Stimulated activated CD8-positive, alpha-beta memory T cell treated with anti-CD3 and anti-CD28 coated beads, Interleukin-7, amount 100 ng/mL, for 24 hours (primary cell): ENCODE results near the gene BTRC.
"Not testable (repeated sequence)": the region's sequence is repeated elsewhere in the genome, so short reads cannot be mapped to it uniquely, and the experiment has no call there.

Experiments
- DNase-seq: peaks from one replicate; pipeline ENCODE4 v3.0.0-alpha.2; 2020; ENCODE audit warnings: low read depth

Gene BTRC

GRCh38 chr10:101386659-101387259 lies 32.8 kb downstream of the BTRC start:
- DNase-seq: no peak

- no peak for DNase-seq
These were observed 34.8 kb downstream of the BTRC start for GRCh38 chr10:101388676-101389276.

GRCh38 chr10:101389532-101389931 lies 35.6 kb downstream of the BTRC start:
- not testable (repeated sequence) for DNase-seq

- no peak for DNase-seq
These were observed 36.1 kb downstream of the BTRC start for GRCh38 chr10:101389986-101390531.

- DNase-seq: no peak
These were observed 39.4 kb downstream of the BTRC start for GRCh38 chr10:101393378-101393777.

- no peak for DNase-seq
These were observed 40.7 kb downstream of the BTRC start for GRCh38 chr10:101394524-101395133.

- DNase-seq: no peak
These were observed 43.2 kb downstream of the BTRC start for GRCh38 chr10:101397140-101397539.

- DNase-seq: no peak
These were observed 46.6 kb downstream of the BTRC start for GRCh38 chr10:101400585-101400984.

GRCh38 chr10:101402711-101403110 lies 48.7 kb downstream of the BTRC start:
- no peak for DNase-seq

GRCh38 chr10:101403161-101403560 lies 49.2 kb downstream of the BTRC start:
- DNase-seq: no peak

GRCh38 chr10:101405001-101405400 lies 51.0 kb downstream of the BTRC start:
- DNase-seq: no peak

GRCh38 chr10:101411598-101411997 lies 57.6 kb downstream of the BTRC start:
- no peak for DNase-seq

- DNase-seq: no peak
These were observed 60.1 kb downstream of the BTRC start for GRCh38 chr10:101414034-101414433.

GRCh38 chr10:101415884-101416283 lies 61.9 kb downstream of the BTRC start:
- no peak for DNase-seq

- not testable (repeated sequence) for DNase-seq
These were observed 68.0 kb downstream of the BTRC start for GRCh38 chr10:101421967-101422366.

- no peak for DNase-seq
These were observed 71.6 kb downstream of the BTRC start for GRCh38 chr10:101425535-101425934.

- DNase-seq: no peak
These were observed 74.1 kb downstream of the BTRC start for GRCh38 chr10:101428036-101428435.

GRCh38 chr10:101429423-101429822 lies 75.5 kb downstream of the BTRC start:
- DNase-seq: no peak

- DNase-seq: no peak
These were observed 82.3 kb downstream of the BTRC start for GRCh38 chr10:101436302-101436701.

GRCh38 chr10:101438881-101439391 lies 85.0 kb downstream of the BTRC start:
- no peak for DNase-seq

GRCh38 chr10:101441541-101442455 lies 87.8 kb downstream of the BTRC start:
- DNase-seq: no peak

GRCh38 chr10:101442456-101442800 lies 88.5 kb downstream of the BTRC start:
- no peak for DNase-seq
